K562 (cell line): ENCODE measurements around the gene NME9. TPM values are rescaled to one million over a fixed set of nuclear protein-coding genes. Genes with fewer than 3 reads are reported as not detected.

Source experiments
- HCFC1 ChIP-seq: IDR thresholded peaks from 2 replicates; pipeline ENCODE4 v1.6.1; 2012; ENCODE audit warnings: low read depth, low read length, improper control_type of control experiment
- L3MBTL2 ChIP-seq: fragments of 450-650 bp; IDR thresholded peaks from 2 replicates; pipeline ENCODE4 v1.6.1; 2016; ENCODE audit warnings: mild to moderate bottlenecking, moderate library complexity
- MEF2A ChIP-seq: IDR thresholded peaks from 2 replicates; pipeline ENCODE4 v1.6.1; 2011; ENCODE audit warnings: low read depth, mild to moderate bottlenecking, low read length, moderate library complexity; ENCODE audit not compliant: control insufficient read depth
- NUFIP1 ChIP-seq: fragments of 450-650 bp; IDR thresholded peaks from 2 replicates; pipeline ENCODE4 v1.6.1; 2018; ENCODE audit not compliant: partially characterized antibody
- USF1 ChIP-seq: sonication (generic); formaldehyde crosslinking; IDR thresholded peaks from 2 replicates; pipeline ENCODE4 v1.9.0; 2022; ENCODE audit warnings: mild to moderate bottlenecking, missing genetic modification reagents
- ZFX ChIP-seq: sonication (generic); formaldehyde crosslinking; IDR thresholded peaks from 2 replicates; pipeline ENCODE4 v1.8.0; 2022; ENCODE audit warnings: mild to moderate bottlenecking, missing genetic modification reagents, moderate library complexity
- ZNF444 ChIP-seq: fragments of 250-450 bp; sonication (Bioruptor Pico); IDR thresholded peaks from 2 replicates; pipeline ENCODE4 v1.4.0; 2020; ENCODE audit warnings: mild to moderate bottlenecking, moderate library complexity
- polyA plus RNA-seq, 8 experiments: library from polyadenylated mRNA; depleted of rRNA in 4 of 8; stranded (reverse) in 5 of 8; unstranded in 3 of 8; fragments of >200 nt; fragmentation: Nextera tagmentation in 2 of 8; fragmentation: Illumina TruSeq in 1 of 8; extraction: Ambion mirVana in 2 of 8; extraction: Trizol in 1 of 8; gene quantifications; 2 replicates each; pipeline versions ENCODE4 v1.2.1 to v1.2.3, GENCODE V29; 2011 to 2014; ENCODE audit warnings: inconsistent platforms in 1 of 8, missing spikeins in 1 of 8
- total RNA-seq, 7 experiments: library from RNA; depleted of rRNA in 6 of 7; stranded (reverse); fragments of >200 nt in 6 of 7; fragmentation: Illumina TruSeq in 2 of 7; extraction: Trizol in 2 of 7; gene quantifications; 2 replicates each; pipeline versions ENCODE4 v1.2.1 to v1.2.3, GENCODE V29; 2011 to 2021; ENCODE audit warnings: low replicate concordance in 1 of 7
- TF ChIP-seq, protein P1 (sequence below): fragments of 450-650 bp; IDR thresholded peaks from 2 replicates; pipeline ENCODE4 v1.6.1; 2017; ENCODE audit warnings: antibody characterized with exemption, mild to moderate bottlenecking
- TF ChIP-seq, protein P2 (sequence below): fragments of 250-450 bp; sonication (Bioruptor Pico); IDR thresholded peaks from 2 replicates; pipeline ENCODE4 v1.6.1; 2021; ENCODE audit warnings: mild to moderate bottlenecking

Gene NME9
- total and polyA plus RNA-seq, 9 of the 15 experiments (the other 6 are each of a cell fraction or from before 2014, with no cell fraction given): 0.05 to 0.15 (median 0.13) TPM; not detected in 6

GRCh38 chr3:138349926-138350665, 20.4 kb upstream of the NME9 start (continued):
- TF ChIP-seq, protein P1, sequence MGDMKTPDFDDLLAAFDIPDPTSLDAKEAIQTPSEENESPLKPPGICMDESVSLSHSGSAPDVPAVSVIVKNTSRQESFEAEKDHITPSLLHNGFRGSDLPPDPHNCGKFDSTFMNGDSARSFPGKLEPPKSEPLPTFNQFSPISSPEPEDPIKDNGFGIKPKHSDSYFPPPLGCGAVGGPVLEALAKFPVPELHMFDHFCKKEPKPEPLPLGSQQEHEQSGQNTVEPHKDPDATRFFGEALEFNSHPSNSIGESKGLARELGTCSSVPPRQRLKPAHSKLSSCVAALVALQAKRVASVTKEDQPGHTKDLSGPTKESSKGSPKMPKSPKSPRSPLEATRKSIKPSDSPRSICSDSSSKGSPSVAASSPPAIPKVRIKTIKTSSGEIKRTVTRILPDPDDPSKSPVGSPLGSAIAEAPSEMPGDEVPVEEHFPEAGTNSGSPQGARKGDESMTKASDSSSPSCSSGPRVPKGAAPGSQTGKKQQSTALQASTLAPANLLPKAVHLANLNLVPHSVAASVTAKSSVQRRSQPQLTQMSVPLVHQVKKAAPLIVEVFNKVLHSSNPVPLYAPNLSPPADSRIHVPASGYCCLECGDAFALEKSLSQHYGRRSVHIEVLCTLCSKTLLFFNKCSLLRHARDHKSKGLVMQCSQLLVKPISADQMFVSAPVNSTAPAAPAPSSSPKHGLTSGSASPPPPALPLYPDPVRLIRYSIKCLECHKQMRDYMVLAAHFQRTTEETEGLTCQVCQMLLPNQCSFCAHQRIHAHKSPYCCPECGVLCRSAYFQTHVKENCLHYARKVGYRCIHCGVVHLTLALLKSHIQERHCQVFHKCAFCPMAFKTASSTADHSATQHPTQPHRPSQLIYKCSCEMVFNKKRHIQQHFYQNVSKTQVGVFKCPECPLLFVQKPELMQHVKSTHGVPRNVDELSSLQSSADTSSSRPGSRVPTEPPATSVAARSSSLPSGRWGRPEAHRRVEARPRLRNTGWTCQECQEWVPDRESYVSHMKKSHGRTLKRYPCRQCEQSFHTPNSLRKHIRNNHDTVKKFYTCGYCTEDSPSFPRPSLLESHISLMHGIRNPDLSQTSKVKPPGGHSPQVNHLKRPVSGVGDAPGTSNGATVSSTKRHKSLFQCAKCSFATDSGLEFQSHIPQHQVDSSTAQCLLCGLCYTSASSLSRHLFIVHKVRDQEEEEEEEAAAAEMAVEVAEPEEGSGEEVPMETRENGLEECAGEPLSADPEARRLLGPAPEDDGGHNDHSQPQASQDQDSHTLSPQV: 0 out of 2 replicates have a peak, but pooled peaks have one; percentile 26
- peak; percentile 18; the same call in 1 of the 2 replicates for TF ChIP-seq USF1 (CRISPR knock-in tag)
- peak; percentile 44; the same call in 1 of the 2 replicates for TF ChIP-seq L3MBTL2
- no peak for TF ChIP-seq ZFX (CRISPR knock-in tag)
- no peak for TF ChIP-seq ZNF444 (CRISPR knock-in tag)
- TF ChIP-seq NUFIP1: no peak
- TF ChIP-seq HCFC1: no peak
- no peak for TF ChIP-seq MEF2A
- TF ChIP-seq, protein P2, sequence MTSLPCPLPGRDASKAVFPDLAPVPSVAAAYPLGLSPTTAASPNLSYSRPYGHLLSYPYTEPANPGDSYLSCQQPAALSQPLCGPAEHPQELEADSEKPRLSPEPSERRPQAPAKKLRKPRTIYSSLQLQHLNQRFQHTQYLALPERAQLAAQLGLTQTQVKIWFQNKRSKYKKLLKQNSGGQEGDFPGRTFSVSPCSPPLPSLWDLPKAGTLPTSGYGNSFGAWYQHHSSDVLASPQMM: no peak
